Ishikawa (cell line): ENCODE data around the gene DHRS3.

Experiments used
- CEBPB ChIP-seq: IDR thresholded peaks from 2 replicates; pipeline ENCODE4 v1.6.1; 2012
- CREB1 ChIP-seq: IDR thresholded peaks from 2 replicates; pipeline ENCODE4 v1.6.1; 2012; ENCODE audit warnings: low read depth
- EGR1 ChIP-seq: IDR thresholded peaks from 2 replicates; pipeline ENCODE4 v1.6.1; 2012
- EP300 ChIP-seq: IDR thresholded peaks from 2 replicates; pipeline ENCODE4 v1.6.1; 2012; ENCODE audit warnings: borderline replicate concordance
- FOXM1 ChIP-seq: IDR thresholded peaks from 2 replicates; pipeline ENCODE4 v1.6.1; 2012; ENCODE audit warnings: low read depth, borderline replicate concordance
- NFIC ChIP-seq: IDR thresholded peaks from 2 replicates; pipeline ENCODE4 v1.6.1; 2012
- RAD21 ChIP-seq: IDR thresholded peaks from 2 replicates; pipeline ENCODE4 v1.6.1; 2012; ENCODE audit warnings: low read depth
- REST ChIP-seq: IDR thresholded peaks from 2 replicates; pipeline ENCODE4 v1.6.1; 2012; ENCODE audit warnings: low read depth, mild to moderate bottlenecking
- TAF1 ChIP-seq: IDR thresholded peaks from 2 replicates; pipeline ENCODE4 v1.6.1; 2012; ENCODE audit warnings: low read depth, mild to moderate bottlenecking
- TCF12 ChIP-seq: IDR thresholded peaks from 2 replicates; pipeline ENCODE4 v1.6.1; 2012; ENCODE audit warnings: low read depth
- TEAD4 ChIP-seq: IDR thresholded peaks from 2 replicates; pipeline ENCODE4 v1.6.1; 2012
- USF1 ChIP-seq: IDR thresholded peaks from 2 replicates; pipeline ENCODE4 v1.6.1; 2012
- YY1 ChIP-seq: IDR thresholded peaks from 2 replicates; pipeline ENCODE4 v1.6.1; 2012; ENCODE audit warnings: low read depth
- ZBTB7A ChIP-seq: IDR thresholded peaks from 2 replicates; pipeline ENCODE4 v1.6.1; 2012; ENCODE audit warnings: low read depth
- TF ChIP-seq, protein P1 (sequence below): IDR thresholded peaks from 2 replicates; pipeline ENCODE4 v1.6.1; 2012

The DHRS3 gene

GRCh38 chr1:12643785-12644184, 25.8 kb upstream of the DHRS3 start, which contains the start of gene AADACL4:
Gene AADACL4 (plus strand): TSS chr1:12644085. CDS start chr1:12644547, 462 bp downstream.
- no peak for TF ChIP-seq TEAD4
- no peak for TF ChIP-seq USF1
- no peak for TF ChIP-seq CEBPB

DNA sequence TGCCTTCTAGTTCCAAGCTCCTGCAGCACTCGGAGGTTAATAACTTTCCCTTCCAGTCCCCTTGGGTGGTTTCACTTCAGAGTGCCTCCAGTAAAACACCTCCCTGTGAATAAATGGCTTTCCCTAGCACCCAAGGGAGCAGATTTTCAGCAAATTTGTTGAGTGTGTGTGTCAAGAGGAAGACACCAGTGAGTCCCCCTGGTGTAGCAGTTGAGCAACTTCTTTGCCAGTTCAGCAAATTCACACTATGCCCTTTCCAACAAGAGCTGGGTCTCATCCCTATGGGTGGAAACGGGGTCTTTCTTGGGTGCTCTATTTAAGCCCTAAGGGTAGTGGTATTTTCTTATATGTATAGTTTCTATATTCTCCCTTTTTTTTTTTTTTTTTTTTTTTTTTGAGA, 25.1 kb upstream of the DHRS3 start:
- TF ChIP-seq EGR1 (no peak), USF1 (no peak), CEBPB (no peak), EP300 (no peak), TEAD4 (no peak), YY1 (no peak), ZBTB7A (no peak), CREB1 (no peak), RAD21 (no peak), FOXM1 (no peak), NFIC (no peak), TCF12 (no peak), TAF1 (no peak), REST (no peak)
- TF ChIP-seq, protein P1, sequence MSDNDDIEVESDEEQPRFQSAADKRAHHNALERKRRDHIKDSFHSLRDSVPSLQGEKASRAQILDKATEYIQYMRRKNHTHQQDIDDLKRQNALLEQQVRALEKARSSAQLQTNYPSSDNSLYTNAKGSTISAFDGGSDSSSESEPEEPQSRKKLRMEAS = no peak

- no peak for TF ChIP-seq NFIC
- no peak for TF ChIP-seq RAD21
- TF ChIP-seq, protein P1 = no peak
- TF ChIP-seq REST = no peak
- TF ChIP-seq TCF12 = no peak
- no peak for TF ChIP-seq EGR1
- no peak for TF ChIP-seq USF1
- TF ChIP-seq CEBPB = no peak
- no peak for TF ChIP-seq FOXM1
- TF ChIP-seq TAF1 = no peak
- no peak for TF ChIP-seq TEAD4
- TF ChIP-seq EP300 = no peak
- TF ChIP-seq ZBTB7A = no peak
- TF ChIP-seq YY1 = no peak
- no peak for TF ChIP-seq CREB1
Observed at GRCh38 chr1:12640958-12641272, 22.9 kb upstream of the DHRS3 start.

DNA sequence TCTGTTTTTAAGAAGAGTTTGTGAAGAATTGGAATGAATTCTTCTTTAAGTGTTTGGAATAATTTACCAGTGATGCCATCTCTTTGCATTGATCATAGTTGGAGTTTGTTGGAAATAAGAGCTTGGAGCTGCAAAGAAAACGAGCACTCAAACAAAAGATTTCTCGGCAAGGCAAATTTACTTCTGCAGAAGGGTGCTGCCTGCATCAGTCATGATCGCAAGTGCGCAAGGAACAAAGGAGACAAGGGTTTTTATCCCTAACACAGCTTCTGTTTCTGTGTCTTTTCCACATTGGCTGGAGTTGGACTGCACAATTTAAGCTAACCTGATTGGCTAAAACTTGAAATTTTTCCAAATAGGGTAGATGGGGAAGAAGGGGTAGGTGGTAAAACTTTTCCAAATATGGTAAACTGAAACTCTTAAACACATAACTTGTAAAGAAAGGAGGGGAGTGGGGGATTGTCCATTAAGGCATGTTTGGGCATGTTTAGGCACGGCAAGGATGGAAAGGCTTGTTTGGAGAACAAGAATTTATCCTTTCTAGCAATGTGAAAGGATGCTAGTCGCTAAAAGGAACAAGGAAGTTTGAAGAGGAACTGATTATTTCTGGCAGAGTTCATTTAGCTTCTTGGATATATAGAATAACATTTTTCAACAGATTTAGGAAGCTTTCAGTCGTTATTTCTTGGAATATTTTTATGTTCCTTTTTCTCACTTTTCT, 22.4 kb upstream of the DHRS3 start:
- TF ChIP-seq USF1 = peak; percentile 53
- no peak for TF ChIP-seq TAF1
- no peak for TF ChIP-seq TCF12
- TF ChIP-seq REST = no peak
- TF ChIP-seq CREB1 = no peak
- TF ChIP-seq, protein P1 = no peak
- TF ChIP-seq YY1 = no peak
- TF ChIP-seq NFIC = no peak
